T-helper 1 cell treated with Interleukin-12 subunit alpha and Interleukin-12 subunit beta and Interleukin-4 antibody, amounts not matched to agents 30 μg/mL and 1 μg/mL, for 36 hours (primary cell): Measurements from ENCODE around the gene WDR82.

Experiments
- H3K27ac Mint-ChIP-seq: one replicate; pipeline ENCODE4 v1.8.0; 2021; ENCODE audit warnings: mild to moderate bottlenecking, mixed read lengths
- H3K27me3 Mint-ChIP-seq: one replicate; pipeline ENCODE4 v1.8.0; 2021; ENCODE audit warnings: low read depth, mixed read lengths
- H3K36me3 Mint-ChIP-seq: one replicate; pipeline ENCODE4 v1.8.0; 2021; ENCODE audit warnings: low read depth, mixed read lengths
- H3K4me1 Mint-ChIP-seq: one replicate; pipeline ENCODE4 v1.8.0; 2021; ENCODE audit warnings: low read depth, mixed read lengths
- H3K4me3 Mint-ChIP-seq: one replicate; pipeline ENCODE4 v1.8.0; 2021; ENCODE audit warnings: mild to moderate bottlenecking, moderate library complexity, mixed read lengths
- H3K9me3 Mint-ChIP-seq: one replicate; pipeline ENCODE4 v1.8.0; 2021; ENCODE audit warnings: mixed read lengths

WDR82 gene

DNA sequence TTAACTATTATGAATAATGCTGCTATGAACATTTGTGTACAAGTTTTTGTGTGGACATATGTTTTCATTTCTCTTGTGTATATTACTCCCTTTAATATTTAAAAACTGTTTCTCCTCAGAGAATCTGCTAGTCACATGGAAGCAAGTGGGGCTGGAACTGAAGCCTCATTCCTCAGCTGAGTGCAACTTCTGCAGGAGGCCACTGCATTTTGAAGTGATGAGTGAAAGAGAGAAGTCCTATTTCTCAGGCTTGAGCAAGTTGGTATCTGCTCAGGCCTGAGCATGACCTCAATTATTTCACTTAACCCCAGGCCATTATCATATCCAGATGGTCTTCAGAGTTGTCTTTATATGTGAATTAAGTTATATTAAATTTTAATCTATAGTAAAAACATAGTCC, 64.5 kb downstream of the WDR82 start:
- H3K27me3 Mint-ChIP-seq = no peaks in the 10 kb centered on the region
- H3K4me1 Mint-ChIP-seq = peaks cover 37% of the 10 kb centered on the region
- H3K9me3 Mint-ChIP-seq = no peaks in the 10 kb centered on the region
- peaks cover 50% of the 10 kb centered on the region for H3K36me3 Mint-ChIP-seq
- no peak overlapping the region for H3K4me3 Mint-ChIP-seq
- no peak overlapping the region for H3K27ac Mint-ChIP-seq

DNA sequence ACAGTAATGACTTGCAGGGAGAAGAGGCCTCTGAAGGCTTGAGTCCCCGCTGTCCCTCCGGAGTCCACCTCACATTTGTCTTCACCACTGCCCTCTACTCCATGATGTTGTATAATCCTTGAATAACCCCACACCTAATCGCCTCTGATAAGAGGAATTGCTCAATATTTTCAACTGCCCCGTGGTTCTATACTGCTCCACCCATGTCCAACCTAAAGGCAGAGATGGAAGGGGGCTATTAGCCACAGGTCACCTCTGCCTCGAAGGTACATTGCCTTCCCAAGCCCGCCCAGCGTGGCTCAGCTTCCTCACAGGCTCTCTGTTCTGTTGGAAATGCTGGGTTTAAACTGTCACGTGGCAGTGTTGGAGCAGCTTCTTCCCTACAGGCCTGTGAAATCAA, 65.4 kb downstream of the WDR82 start:
- H3K27me3 Mint-ChIP-seq = no peaks in the 10 kb centered on the region
- H3K4me1 Mint-ChIP-seq = peaks cover 29% of the 10 kb centered on the region
- peaks cover 55% of the 10 kb centered on the region for H3K36me3 Mint-ChIP-seq
- H3K9me3 Mint-ChIP-seq = no peaks in the 10 kb centered on the region
- no peak overlapping the region for H3K27ac Mint-ChIP-seq
- no peak overlapping the region for H3K4me3 Mint-ChIP-seq

DNA sequence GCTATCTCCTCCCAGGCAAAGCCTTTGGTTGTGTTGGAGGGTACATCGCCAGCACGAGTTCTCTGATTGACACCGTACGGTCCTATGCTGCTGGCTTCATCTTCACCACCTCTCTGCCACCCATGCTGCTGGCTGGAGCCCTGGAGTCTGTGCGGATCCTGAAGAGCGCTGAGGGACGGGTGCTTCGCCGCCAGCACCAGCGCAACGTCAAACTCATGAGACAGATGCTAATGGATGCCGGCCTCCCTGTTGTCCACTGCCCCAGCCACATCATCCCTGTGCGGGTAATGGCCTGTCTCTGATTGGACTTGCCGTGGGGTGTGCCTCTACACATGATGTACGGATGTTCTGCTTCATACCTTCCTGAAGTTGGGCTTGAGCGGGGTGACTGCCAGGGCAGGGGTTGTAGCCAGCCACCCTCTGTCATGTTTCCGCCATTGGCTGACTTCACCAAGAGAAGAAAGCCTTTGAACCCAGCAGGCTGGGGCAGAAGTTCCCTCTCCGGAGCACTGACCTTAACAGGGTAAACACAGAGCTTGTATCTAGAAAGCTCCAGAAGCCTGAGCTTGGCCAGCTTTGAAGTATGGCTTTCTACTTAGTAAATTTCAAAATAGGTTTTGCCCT, 67.1 kb downstream of the WDR82 start:
- Mint-ChIP-seq H3K27me3 (no peaks in the 10 kb centered on the region), H3K27ac (no peak overlapping the region), H3K4me1 (peaks cover 12% of the 10 kb centered on the region), H3K4me3 (no peak overlapping the region), H3K9me3 (no peaks in the 10 kb centered on the region), H3K36me3 (peaks cover 66% of the 10 kb centered on the region)

DNA sequence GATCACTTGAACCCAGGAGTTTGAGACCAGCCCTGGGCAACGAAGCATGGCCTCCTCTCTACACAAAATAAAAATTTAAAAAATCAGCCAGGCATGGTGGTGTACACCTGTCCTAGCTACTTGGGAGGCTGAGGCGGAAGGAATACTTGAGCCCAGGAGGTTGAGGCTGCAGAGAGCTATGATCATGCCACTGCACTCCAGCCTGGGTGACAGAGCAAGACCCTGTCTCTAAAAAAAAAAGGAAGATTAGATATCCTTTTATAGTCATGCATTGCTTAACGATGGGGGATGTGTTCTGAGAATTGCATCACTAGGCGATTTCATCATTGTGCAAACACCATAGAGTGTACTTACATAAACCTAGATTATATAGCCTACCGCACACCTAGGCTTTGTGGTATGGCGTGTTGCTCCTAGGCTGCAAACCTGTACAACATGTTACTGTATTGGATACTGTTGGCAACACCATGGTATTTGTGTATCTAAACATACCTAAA, 67.9 kb downstream of the WDR82 start:
- no peak overlapping the region for H3K4me3 Mint-ChIP-seq
- no peak overlapping the region for H3K27ac Mint-ChIP-seq
- H3K36me3 Mint-ChIP-seq = peaks cover 72% of the 10 kb centered on the region
- peaks cover 10% of the 10 kb centered on the region for H3K4me1 Mint-ChIP-seq
- no peaks in the 10 kb centered on the region for H3K9me3 Mint-ChIP-seq
- H3K27me3 Mint-ChIP-seq = no peaks in the 10 kb centered on the region

DNA sequence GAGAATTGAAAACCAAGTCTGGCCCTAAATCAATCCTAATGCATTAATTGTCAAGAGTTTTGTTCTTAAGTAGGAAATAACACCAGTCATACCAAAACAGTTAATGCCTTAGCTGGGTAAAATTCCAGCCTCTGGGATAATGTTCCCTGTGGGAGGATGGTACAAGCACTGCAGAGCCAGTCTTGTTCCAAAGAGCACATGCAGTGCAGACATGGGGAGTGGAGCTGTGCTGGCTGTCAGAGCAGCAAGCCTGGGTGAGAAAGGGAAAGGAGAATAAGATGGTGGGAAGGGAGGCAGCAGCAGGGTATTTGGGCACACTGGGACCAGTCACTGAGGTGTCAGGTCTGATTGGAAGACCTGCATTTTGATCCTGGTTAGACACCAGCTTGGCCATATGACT, 68.4 kb downstream of the WDR82 start:
- no peak overlapping the region for H3K27ac Mint-ChIP-seq
- H3K4me3 Mint-ChIP-seq = no peak overlapping the region
- H3K4me1 Mint-ChIP-seq = peaks cover 5% of the 10 kb centered on the region
- H3K36me3 Mint-ChIP-seq = peaks cover 72% of the 10 kb centered on the region
- H3K9me3 Mint-ChIP-seq = no peaks in the 10 kb centered on the region
- H3K27me3 Mint-ChIP-seq = no peaks in the 10 kb centered on the region

DNA sequence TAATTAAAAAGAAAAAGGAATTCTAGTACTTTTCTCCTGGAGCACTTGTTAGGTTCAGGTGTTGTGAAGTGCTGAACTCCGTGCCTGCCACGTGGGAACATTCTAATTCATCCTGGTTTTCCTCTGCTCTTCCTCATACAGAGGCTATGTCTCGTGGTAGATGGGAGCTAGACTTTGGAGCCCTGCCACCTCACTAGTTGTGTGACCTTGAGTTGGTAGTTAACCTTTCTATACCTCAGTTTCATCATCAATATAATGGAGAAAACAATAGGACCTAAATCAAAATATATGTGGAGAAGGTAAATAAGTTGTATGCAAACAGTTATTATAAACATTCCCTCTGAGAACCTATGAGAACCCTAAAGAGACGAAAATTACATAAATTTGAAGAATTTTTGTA, 69.9 kb downstream of the WDR82 start:
- Mint-ChIP-seq H3K4me1 (peaks cover 10% of the 10 kb centered on the region), H3K27ac (no peak overlapping the region), H3K9me3 (no peaks in the 10 kb centered on the region), H3K4me3 (no peak overlapping the region), H3K27me3 (no peaks in the 10 kb centered on the region), H3K36me3 (peaks cover 71% of the 10 kb centered on the region)

DNA sequence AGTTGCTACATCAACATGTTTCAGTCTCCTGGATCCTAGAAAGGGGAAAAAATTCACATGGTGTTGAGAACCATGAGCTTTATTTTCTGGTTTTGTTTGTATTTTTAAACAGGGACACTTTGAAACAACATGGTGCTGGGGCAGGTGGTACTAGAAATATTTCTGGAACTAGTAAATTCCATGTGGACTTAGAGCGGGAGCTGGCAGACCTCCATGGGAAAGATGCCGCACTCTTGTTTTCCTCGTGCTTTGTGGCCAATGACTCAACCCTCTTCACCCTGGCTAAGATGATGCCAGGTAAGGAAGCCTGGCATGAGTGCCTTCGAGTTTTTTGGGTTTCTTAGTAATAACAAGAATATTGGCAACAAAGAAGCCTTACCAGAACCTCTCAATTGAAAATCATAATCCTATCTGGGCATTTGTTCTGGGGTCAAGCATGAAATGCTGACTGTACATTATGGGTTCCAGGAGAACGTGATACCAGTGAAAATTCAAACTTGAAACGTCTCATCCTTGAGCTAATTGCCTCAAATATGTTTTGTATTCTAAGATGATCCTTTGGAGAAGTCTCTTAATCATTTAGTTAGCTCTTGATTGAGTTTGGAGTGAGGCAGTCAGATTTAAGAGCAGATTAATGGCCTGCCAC, 72.6 kb downstream of the WDR82 start:
- Mint-ChIP-seq H3K4me3 (no peak overlapping the region), H3K27ac (no peak overlapping the region), H3K27me3 (no peaks in the 10 kb centered on the region), H3K9me3 (no peaks in the 10 kb centered on the region), H3K36me3 (peaks cover 71% of the 10 kb centered on the region), H3K4me1 (peaks cover 29% of the 10 kb centered on the region)
